Activated T-cell treated with anti-CD3 and anti-CD28 coated beads, Interleukin-2, amount 50 U/mL, for 72 hours (primary cell): ENCODE data around the gene MORC1. TPM values are rescaled to one million over a fixed set of nuclear protein-coding genes. Genes with fewer than 3 reads are reported as not detected.

Source experiments
- ATAC-seq, 2 donors: fragments of 150-1000 bp; cut with Tn5 transposase; replicated peaks in 1 of 2; 2 replicates each; pipeline ENCODE4 v1.10.0; 2021; ENCODE audit warnings: moderate library complexity in 2 of 2, mild to moderate bottlenecking in 1 of 2
- DNase-seq, 2 donors: peaks; one replicate each; pipeline ENCODE4 v3.0.0; 2021 to 2022; ENCODE audit warnings: mixed read lengths in 1 of 2
- H3K27ac Mint-ChIP-seq: one replicate; pipeline ENCODE4 v1.8.0; 2022; ENCODE audit warnings: mild to moderate bottlenecking, moderate library complexity, mixed read lengths
- H3K27me3 Mint-ChIP-seq: one replicate; pipeline ENCODE4 v1.8.0; 2022; ENCODE audit warnings: low read depth, mixed read lengths
- H3K36me3 Mint-ChIP-seq, 2 donors: one replicate each; pipeline ENCODE4 v1.8.0; 2022; ENCODE audit warnings: mixed read lengths in 2 of 2, mild to moderate bottlenecking in 1 of 2; ENCODE audit not compliant: insufficient read depth in 2 of 2
- H3K4me1 Mint-ChIP-seq: one replicate; pipeline ENCODE4 v1.8.0; 2022; ENCODE audit warnings: low read depth, mixed read lengths
- H3K4me3 Mint-ChIP-seq, 2 donors: one replicate each; pipeline ENCODE4 v1.8.0; 2022; ENCODE audit warnings: mild to moderate bottlenecking in 2 of 2, mixed read lengths in 2 of 2, moderate library complexity in 2 of 2
- H3K9me3 Mint-ChIP-seq, 2 donors: one replicate each; pipeline ENCODE4 v1.8.0; 2022; ENCODE audit warnings: mixed read lengths in 2 of 2
- total RNA-seq, 2 donors: library from RNA; stranded (reverse); gene quantifications; one replicate each; pipeline ENCODE4 v1.2.3, GENCODE V29; 2022

The MORC1 gene
- total RNA-seq, 2 donors from 2014 or later, result not detected

DNA sequence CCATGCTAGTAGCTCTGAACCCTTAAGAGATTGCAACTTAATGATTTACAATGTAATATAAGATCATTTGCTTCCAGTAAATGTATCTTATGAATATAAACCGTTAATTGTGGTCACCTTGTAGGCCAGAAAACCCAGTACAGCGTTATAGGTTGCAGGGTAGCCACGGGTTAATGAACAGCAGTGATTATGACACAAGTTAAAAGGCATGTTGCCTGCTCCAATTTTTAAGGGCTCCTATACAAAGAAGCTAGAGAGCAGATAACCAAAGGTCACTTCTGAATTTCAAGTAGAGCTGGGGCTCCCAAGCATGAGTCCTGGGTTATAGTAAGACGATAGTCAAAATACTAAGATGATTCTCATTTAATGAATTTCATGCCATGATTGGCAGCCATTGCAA lies 177.8 kb downstream of the MORC1 start:
- Mint-ChIP-seq H3K27me3 (peaks cover 11% of the 10 kb centered on the region), H3K27ac (no peak overlapping the region), H3K4me3 (no peak overlapping the region), H3K36me3 (no peaks in the 10 kb centered on the region), H3K9me3 (no peaks in the 10 kb centered on the region), H3K4me1 (no peaks in the 10 kb centered on the region)
- DNase-seq (no peak), ATAC-seq (no peak)

DNA sequence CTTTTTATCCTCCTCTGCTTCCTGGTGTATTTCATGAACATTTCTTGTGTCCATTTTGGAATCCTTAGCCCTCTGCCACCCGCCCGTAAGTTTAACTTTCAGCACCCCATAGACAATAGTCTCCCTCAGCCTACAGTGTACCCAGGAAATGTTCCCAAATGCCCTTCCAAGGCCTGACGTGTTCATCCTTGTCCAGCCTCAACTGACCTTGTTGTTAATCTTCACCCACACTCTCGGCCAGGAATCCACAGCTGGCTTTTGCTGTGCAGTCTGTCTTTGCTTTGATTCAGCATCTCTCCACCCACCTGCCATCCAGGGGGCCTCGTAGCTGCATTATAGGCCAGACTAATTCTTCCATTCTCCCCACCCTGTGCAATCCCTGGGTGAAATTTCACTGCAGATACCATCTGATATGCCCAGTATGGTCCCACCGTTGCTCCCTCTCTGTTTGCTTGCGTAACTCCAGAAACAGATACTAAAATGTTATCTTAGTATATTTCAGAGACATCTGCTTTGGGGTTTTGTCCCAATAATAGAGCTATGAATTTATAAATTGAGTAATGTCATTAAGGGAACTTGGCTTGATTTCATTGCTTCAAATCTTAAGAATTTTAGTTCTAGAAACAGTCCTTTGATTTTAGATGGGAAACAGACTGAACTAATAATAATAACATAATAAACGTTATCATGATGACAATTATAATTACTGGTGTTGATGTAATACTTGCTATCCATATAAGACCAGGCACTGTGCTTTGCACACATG lies 180.8 kb downstream of the MORC1 start:
- H3K27me3 Mint-ChIP-seq, result no peaks in the 10 kb centered on the region
- ATAC-seq, result no peak

DNA sequence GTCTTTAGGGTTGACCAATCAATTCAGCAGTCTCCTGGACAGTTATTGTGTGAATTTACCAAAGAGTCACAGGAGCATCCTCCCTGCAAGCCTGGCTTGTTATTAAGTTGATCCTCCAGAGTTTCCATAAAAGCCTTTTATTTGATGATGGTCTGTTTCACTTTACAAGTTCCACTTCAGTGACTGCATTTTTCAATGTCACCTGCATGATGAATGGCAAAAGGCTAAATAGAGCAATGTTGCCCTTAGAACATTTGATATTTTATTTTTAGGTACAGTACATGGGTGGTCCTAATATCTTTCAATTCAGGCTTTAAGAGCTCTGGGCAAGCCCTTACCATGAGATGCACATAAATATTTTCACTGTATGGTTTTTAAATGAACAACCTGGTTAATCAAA lies 186.9 kb downstream of the MORC1 start:
- ATAC-seq (no peak), DNase-seq (no peak)
- H3K27me3 Mint-ChIP-seq, result peaks cover 13% of the 10 kb centered on the region
- no peaks in the 10 kb centered on the region for H3K36me3 Mint-ChIP-seq
- H3K4me3 Mint-ChIP-seq, result no peak overlapping the region
- no peaks in the 10 kb centered on the region for H3K4me1 Mint-ChIP-seq
- H3K27ac Mint-ChIP-seq, result no peak overlapping the region
- H3K9me3 Mint-ChIP-seq, result peaks cover 0 to 3% of the 10 kb centered on the region in 2 donors

More for the DNA sequence above, 180.8 kb downstream of the MORC1 start:
- H3K4me3 Mint-ChIP-seq, result no peak overlapping the region
- H3K27ac Mint-ChIP-seq, result no peak overlapping the region
- H3K4me1 Mint-ChIP-seq, result no peaks in the 10 kb centered on the region
- DNase-seq, result no peak
- H3K9me3 Mint-ChIP-seq, result no peaks in the 10 kb centered on the region
- no peaks in the 10 kb centered on the region for H3K36me3 Mint-ChIP-seq

DNA sequence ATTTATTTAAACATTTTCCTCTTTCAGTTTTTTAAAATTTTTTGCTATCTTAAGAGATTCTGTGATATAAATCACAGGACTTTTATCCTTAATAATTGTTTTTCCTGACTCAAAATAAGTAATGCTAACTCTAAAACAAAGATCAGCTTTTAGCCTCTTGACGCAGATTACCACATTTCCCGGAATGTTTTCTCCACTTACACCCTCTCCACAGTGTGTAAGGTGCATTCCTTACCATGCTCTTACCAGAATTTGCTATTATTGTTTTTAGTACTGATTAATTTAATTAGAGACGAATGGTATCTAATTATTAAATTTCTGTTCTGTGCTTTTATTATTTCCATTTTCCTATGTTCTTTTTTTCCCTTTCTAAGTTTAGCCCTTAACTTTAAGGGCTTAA lies 199.1 kb downstream of the MORC1 start:
- H3K27ac Mint-ChIP-seq, result no peak overlapping the region
- no peaks in the 10 kb centered on the region for H3K36me3 Mint-ChIP-seq
- no peak for ATAC-seq
- no peak for DNase-seq
- no peaks in the 10 kb centered on the region for H3K9me3 Mint-ChIP-seq
- peaks cover 11% of the 10 kb centered on the region for H3K4me1 Mint-ChIP-seq
- no peak overlapping the region for H3K4me3 Mint-ChIP-seq
- no peaks in the 10 kb centered on the region for H3K27me3 Mint-ChIP-seq

DNA sequence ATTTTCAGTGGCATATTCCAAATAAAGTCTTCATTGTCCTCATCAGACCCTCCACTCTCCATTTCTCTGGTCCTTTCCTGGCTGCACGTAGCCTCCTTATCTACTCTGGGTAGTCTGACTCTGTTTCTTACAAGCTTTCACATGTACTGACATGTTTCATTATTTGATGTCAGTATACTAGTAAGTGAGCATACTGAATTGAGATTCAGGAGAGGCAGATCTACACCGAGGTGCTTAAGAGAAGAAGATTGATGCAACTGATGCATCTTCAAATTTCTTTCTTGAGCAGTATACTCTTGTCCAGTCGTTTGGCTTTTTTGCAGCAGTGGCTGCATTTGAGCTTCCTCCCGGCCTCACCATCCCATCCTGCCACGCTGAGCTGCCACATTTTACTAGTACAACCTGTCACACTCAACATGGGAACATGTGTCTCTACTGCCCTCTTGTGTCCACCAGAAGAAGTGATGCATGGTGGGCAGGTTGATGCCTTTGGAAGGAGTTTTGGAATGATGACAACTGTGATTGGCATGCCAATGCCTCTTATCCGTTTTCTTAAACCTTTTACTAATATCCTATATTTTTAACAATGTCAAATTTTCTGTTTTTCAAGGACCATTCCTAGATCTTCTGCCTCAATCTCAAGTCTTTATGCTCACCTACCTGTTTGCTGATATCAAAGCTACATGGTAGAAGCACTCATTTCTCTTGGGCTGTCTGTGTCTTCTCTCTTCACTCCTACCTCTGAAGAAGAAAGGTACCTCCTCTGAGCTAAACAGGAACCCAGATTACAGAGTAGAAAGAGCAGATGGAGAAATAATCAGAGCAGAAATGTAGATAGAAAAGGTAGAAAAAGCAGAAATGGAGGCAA lies 202.9 kb downstream of the MORC1 start:
- Mint-ChIP-seq H3K4me1 (peaks cover 17% of the 10 kb centered on the region), H3K27ac (peak overlapping the region; percentile 59), H3K36me3 (no peaks in the 10 kb centered on the region), H3K27me3 (no peaks in the 10 kb centered on the region), H3K9me3 (no peaks in the 10 kb centered on the region), H3K4me3 (peak overlapping the region; percentile 53 to 57)
- ATAC-seq, result peak; percentile 91 to 94
- peak; percentile 64 to 68 for DNase-seq

DNA sequence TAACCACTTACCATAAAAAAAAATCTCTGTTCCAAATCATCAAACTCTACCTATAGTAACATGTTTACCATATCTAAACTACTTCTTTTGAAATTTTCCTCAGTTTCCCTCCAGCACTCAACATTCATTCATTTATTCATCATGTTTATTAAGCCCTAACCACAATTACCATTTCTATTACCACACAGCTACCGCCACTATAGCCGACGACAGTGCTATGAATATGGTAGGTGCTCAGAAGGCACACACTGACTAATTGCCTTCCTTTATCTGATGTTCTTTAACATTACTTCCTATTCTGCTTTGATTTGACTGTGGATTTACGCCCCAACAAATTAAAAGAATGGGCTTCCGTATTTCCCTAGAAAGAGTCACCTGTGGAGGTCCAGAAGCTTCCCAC lies 208.1 kb downstream of the MORC1 start:
- Mint-ChIP-seq H3K27me3 (no peaks in the 10 kb centered on the region), H3K27ac (no peak overlapping the region), H3K4me3 (no peak overlapping the region), H3K9me3 (no peaks in the 10 kb centered on the region), H3K36me3 (no peaks in the 10 kb centered on the region), H3K4me1 (peaks cover 14% of the 10 kb centered on the region)
- no peak for ATAC-seq
- DNase-seq, result no peak

Other genes starting within 250 kb of the MORC1 start
- not detected for gene GUCA1C, start 164.3 kb downstream of the MORC1 start, total RNA-seq
- not detected for gene C3orf85, start 18.6 kb upstream of the MORC1 start, total RNA-seq
- not detected for gene DPPA2, start 198.4 kb upstream of the MORC1 start, total RNA-seq
- under 1 TPM; 0.37 to 0.86 TPM for gene DPPA4, start 219.4 kb upstream of the MORC1 start, total RNA-seq